ENCODE data around the gene IRF6. TPM values are rescaled to one million over a fixed set of nuclear protein-coding genes. Genes with fewer than 3 reads are reported as not detected.

The IRF6 gene
- total RNA-seq, 2 experiments from 2014 or later: 1.2 TPM

DNA sequence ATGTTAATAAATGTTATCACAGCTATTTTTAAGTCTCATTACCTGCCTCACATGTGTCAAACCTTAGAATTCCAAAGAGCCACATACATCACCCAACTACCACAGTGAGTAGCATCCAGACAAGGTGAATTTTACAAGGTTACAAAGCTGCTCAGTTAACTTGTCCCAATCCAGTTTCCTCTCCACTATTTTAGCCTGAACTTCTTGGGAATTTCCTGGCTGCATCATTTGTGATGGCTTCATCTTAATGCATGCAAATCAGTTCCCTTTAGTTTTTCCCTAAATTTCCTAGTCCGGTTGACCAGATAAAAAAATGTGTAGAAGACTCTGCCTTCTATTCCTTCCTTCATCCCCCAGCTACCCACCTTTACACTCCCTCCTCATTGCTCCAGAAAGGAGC is 50.7 kb downstream of the IRF6 start:
- Mint-ChIP-seq H3K36me3 (ENCODE audit: low read depth) (peaks cover 39% of the 10 kb centered on the region), H3K4me1 (ENCODE audit: low read depth) (peaks cover 73% of the 10 kb centered on the region), H3K9me3 (no peaks in the 10 kb centered on the region), H3K4me3 (peak overlapping the region; percentile 91), H3K27me3 (no peaks in the 10 kb centered on the region), H3K27ac (peak overlapping the region; percentile 98)
- DNase-seq (no peak), ATAC-seq (no peak)
- ChIA-PET CTCF (interaction anchor here (0.5 to 10.8 kb wide), 9 partner anchors 9 to 69 kb away, joined by 3 to 105 read pairs (median 3); no protein-coding TSS in a partner anchor), POLR2A (interaction anchor here (1.2 to 13.2 kb wide), 5 partner anchors 12 to 32 kb away, joined by 4 to 242 read pairs (median 6); no protein-coding TSS in a partner anchor)
- TF ChIP-seq, protein P1, sequence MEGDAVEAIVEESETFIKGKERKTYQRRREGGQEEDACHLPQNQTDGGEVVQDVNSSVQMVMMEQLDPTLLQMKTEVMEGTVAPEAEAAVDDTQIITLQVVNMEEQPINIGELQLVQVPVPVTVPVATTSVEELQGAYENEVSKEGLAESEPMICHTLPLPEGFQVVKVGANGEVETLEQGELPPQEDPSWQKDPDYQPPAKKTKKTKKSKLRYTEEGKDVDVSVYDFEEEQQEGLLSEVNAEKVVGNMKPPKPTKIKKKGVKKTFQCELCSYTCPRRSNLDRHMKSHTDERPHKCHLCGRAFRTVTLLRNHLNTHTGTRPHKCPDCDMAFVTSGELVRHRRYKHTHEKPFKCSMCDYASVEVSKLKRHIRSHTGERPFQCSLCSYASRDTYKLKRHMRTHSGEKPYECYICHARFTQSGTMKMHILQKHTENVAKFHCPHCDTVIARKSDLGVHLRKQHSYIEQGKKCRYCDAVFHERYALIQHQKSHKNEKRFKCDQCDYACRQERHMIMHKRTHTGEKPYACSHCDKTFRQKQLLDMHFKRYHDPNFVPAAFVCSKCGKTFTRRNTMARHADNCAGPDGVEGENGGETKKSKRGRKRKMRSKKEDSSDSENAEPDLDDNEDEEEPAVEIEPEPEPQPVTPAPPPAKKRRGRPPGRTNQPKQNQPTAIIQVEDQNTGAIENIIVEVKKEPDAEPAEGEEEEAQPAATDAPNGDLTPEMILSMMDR (IDR thresholded peaks at IDR 0.05): no peak
- intact Hi-C loops (cut with micrococcal nuclease): loop anchor here (2.0 kb wide), 1 partner anchor 30 kb away; the partner anchor contains the start of gene C1orf74

DNA sequence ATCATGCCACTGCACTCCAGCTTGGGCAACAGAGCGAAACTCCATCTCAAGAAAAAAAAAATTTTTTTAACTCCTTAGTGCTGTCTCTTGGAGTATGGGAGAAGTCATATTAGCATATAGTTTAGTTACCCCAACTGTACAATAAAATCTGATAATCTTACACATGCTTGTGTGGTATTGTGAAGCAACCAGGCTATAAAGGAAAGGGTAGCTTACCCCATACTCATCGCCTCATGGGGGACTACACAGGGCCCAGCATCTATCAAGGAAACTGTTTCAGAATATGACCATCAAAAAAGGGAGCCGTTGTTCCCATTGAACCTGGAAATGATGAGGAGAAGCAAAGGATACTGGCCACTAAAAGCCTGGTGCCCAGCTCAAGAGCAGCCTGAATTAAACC is 53.1 kb downstream of the IRF6 start:
- Mint-ChIP-seq H3K9me3 (no peaks in the 10 kb centered on the region), H3K4me1 (ENCODE audit: low read depth) (peaks cover 68% of the 10 kb centered on the region), H3K27me3 (no peaks in the 10 kb centered on the region), H3K36me3 (ENCODE audit: low read depth) (peaks cover 15% of the 10 kb centered on the region), H3K4me3 (peak overlapping the region; percentile 67), H3K27ac (peak overlapping the region; percentile 98)
- ATAC-seq (no peak), DNase-seq (no peak)
- ChIA-PET POLR2A (interaction anchor here (1.1 to 13.2 kb wide), 5 partner anchors 10 to 29 kb away, joined by 3 to 242 read pairs (median 9); no protein-coding TSS in a partner anchor), CTCF (interaction anchor here (1.3 to 10.8 kb wide), 5 partner anchors 15 to 80 kb away, joined by 3 to 105 read pairs (median 5); partner anchors contain the start of gene UTP25)
- TF ChIP-seq, protein P1 (IDR thresholded peaks at IDR 0.05): no peak
- intact Hi-C loops (cut with micrococcal nuclease): loop anchor here (5.0 kb wide), 1 partner anchor 81 kb away; no protein-coding TSS in a partner anchor

DNA sequence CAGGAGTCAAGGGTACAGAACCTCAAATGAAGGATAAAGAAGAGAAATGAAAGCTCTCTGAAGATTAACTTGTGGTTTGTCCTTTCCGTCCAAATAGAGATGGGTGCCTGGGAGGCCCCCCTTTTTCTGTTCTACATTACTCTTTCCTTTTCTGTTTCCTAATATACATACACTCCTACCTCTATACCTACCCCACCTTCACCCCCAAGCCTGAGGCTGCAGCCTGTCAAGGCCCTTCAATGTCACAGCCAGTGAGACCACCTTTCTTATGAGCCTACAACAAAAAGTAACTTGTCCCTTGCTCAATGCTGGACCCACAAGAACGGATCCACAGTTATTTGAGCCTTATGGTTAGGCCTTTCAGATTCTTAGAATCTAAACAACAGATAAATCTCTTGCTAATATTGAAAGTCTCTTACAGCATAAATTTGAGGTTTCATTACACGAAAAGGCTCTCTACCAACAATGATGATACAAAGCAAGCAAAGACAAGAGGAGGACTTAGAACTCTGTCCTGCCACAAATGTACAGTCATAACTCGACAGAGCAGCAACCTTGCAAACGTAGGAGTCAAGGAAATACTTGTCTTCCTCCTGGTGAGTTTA is 54.2 kb downstream of the IRF6 start:
- intact Hi-C loops (cut with micrococcal nuclease): loop anchor here (5.0 kb wide), 1 partner anchor 79 kb away; no protein-coding TSS in a partner anchor
- DNase-seq (peak; percentile 76), ATAC-seq (peak; percentile 41)
- H3K4me1 Mint-ChIP-seq (ENCODE audit: low read depth): peaks cover 80% of the 10 kb centered on the region
- no peaks in the 10 kb centered on the region for H3K9me3 Mint-ChIP-seq
- TF ChIP-seq, protein P1 (IDR thresholded peaks at IDR 0.05): no peak
- no peaks in the 10 kb centered on the region for H3K27me3 Mint-ChIP-seq
- peak overlapping the region; percentile 98 for H3K27ac Mint-ChIP-seq
- POLR2A ChIA-PET: interaction anchor here (0.9 to 13.2 kb wide), 10 partner anchors 8 to 65 kb away, joined by 3 to 242 read pairs (median 6); no protein-coding TSS in a partner anchor
- peaks cover 5% of the 10 kb centered on the region for H3K36me3 Mint-ChIP-seq (ENCODE audit: low read depth)
- CTCF ChIA-PET: interaction anchor here (0.6 to 10.8 kb wide), 11 partner anchors 9 to 182 kb away, joined by 3 to 105 read pairs (median 3); partner anchors contain the start of gene UTP25
- H3K4me3 Mint-ChIP-seq: peak overlapping the region; percentile 67

DNA sequence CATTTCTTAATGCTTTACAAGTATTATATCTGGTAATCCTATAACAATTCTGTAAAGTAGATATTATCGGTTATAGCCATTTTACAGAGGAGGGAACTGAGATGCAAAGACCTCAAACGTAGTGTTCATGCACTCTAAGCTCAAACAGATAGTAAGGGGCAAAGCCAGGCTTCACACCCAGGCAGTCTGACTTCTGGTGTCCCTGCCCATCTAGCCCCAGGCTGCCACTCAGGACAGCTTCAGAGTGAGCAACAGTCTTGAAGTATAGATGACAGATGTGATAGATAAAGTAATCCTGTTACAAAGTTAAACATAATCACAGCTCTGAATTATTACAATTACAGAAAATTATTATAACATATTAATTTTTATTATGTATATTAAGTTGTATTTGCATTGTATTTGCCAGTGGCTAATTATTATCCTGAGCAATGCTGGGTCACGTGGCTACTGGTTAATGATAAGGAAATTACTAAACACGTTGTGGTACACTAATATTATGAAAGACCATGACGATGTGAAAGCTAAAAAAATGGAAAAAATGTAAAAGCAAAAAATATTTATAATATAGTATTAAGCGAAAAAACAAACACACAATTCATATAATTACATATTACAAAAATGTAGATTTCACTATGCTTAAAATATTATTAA is 56.1 kb downstream of the IRF6 start:
- POLR2A ChIA-PET: interaction anchor here (0.9 to 13.2 kb wide), 6 partner anchors 10 to 52 kb away, joined by 3 to 242 read pairs (median 6); no protein-coding TSS in a partner anchor
- Mint-ChIP-seq H3K4me1 (ENCODE audit: low read depth) (peaks cover 76% of the 10 kb centered on the region), H3K36me3 (ENCODE audit: low read depth) (no peaks in the 10 kb centered on the region), H3K27ac (peak overlapping the region; percentile 94), H3K27me3 (no peaks in the 10 kb centered on the region), H3K9me3 (no peaks in the 10 kb centered on the region), H3K4me3 (peak overlapping the region; percentile 42)
- ATAC-seq (no peak), DNase-seq (peak; percentile 47)
- intact Hi-C loops (cut with micrococcal nuclease): loop anchor here (2.0 to 10.0 kb wide), 5 partner anchors 42 to 181 kb away; no protein-coding TSS in a partner anchor
- CTCF ChIA-PET: interaction anchor here (0.8 to 4.4 kb wide), 20 partner anchors 11 to 183 kb away, joined by 3 to 42 read pairs (median 12); partner anchors contain the start of genes C1orf74, CAMK1G and UTP25
- TF ChIP-seq, protein P1 (IDR thresholded peaks at IDR 0.05): no peak

All from activated CD8-positive, alpha-beta T cell treated with anti-CD3 and anti-CD28 coated beads for 36 hours (primary cell).